PFSK-1 (cell line): ENCODE results near the gene RBM38.

ENCODE experiments used
- SIN3A ChIP-seq: IDR thresholded peaks from 2 replicates; pipeline ENCODE4 v1.6.1; 2012; ENCODE audit warnings: mild to moderate bottlenecking, low read length, moderate library complexity, borderline replicate concordance; ENCODE audit not compliant: insufficient read depth
- TAF1 ChIP-seq: IDR thresholded peaks from 2 replicates; pipeline ENCODE4 v1.6.1; 2012; ENCODE audit warnings: low read length, control low read depth, borderline replicate concordance; ENCODE audit not compliant: insufficient read depth

GRCh38 chr20:57456116-57456515, 64.9 kb downstream of the RBM38 start:
- TF ChIP-seq TAF1 (no peak), SIN3A (no peak)
